ENCODE data around the gene FNBP1.
A peak's percentile ranks its signal among the peaks of the same experiment; 100 is the strongest.

Gene FNBP1

GRCh38 chr9:129889122-129889940 lies 153.7 kb downstream of the FNBP1 start:
- DNase-seq (ENCODE audit: low read depth) = peak; percentile 63
- TF ChIP-seq MAX (IDR thresholded peaks at IDR 0.05; ENCODE audit: low read depth, low read length) (peak; percentile 56), POLR2A (IDR thresholded peaks at IDR 0.05; ENCODE audit: extremely low read depth, insufficient read length) (no peak)
- TF ChIP-seq, protein P1, sequence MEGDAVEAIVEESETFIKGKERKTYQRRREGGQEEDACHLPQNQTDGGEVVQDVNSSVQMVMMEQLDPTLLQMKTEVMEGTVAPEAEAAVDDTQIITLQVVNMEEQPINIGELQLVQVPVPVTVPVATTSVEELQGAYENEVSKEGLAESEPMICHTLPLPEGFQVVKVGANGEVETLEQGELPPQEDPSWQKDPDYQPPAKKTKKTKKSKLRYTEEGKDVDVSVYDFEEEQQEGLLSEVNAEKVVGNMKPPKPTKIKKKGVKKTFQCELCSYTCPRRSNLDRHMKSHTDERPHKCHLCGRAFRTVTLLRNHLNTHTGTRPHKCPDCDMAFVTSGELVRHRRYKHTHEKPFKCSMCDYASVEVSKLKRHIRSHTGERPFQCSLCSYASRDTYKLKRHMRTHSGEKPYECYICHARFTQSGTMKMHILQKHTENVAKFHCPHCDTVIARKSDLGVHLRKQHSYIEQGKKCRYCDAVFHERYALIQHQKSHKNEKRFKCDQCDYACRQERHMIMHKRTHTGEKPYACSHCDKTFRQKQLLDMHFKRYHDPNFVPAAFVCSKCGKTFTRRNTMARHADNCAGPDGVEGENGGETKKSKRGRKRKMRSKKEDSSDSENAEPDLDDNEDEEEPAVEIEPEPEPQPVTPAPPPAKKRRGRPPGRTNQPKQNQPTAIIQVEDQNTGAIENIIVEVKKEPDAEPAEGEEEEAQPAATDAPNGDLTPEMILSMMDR (IDR thresholded peaks at IDR 0.05; ENCODE audit: low read depth, low read length) = no peak
- no peak overlapping the region for H3K4me3 ChIP-seq (ENCODE audit: low read depth, low read length)

DNA sequence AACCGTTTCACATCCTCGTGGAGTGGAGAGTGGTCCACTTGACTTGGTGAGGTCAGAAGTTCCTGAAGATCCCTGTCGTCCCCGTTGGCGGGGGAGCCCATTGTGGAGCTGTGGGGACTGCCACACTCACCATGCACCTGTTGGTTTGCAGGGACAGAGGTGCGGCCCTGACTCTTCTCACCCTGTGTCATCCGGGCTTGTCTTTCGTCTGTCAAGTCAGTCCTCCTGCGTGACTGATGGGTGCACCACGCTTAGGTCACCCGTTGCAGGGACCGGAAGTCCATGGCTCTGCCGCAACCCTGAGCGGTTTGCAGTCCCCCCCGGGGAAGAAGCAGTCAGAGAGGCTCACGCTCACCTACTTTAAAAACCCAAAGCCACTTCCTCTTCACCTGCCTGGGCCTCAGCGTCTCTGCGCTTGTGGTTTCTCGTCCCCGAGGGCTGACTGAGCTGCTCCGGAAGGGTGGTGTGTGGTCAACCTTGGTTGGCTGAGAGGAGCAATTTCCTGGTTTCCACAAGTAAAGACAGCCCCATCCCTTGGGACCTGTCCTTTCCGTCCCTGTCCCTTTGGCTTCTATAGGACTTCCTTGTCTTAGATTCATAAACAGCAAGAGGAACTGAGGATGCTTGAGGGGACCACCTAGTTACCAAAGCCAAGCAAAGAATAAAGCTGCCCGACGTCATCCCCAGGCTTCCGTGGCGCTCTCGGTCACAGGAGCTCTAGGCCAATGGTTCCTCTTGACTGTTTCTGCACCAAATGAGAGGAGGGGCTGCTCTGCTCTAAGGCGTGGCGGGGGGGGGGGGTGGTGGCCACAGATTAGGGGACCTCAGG lies 154.5 kb downstream of the FNBP1 start:
- TF ChIP-seq MAX (IDR thresholded peaks at IDR 0.05; ENCODE audit: low read depth, low read length) = peak; percentile 61; the same call in 1 of the 2 replicates
- no peak; the same call in 1 of the 2 replicates for TF ChIP-seq MYC (IDR thresholded peaks at IDR 0.05; ENCODE audit: low read depth, low read length)
- TF ChIP-seq, protein P1 (IDR thresholded peaks at IDR 0.05; ENCODE audit: low read depth, low read length) = no peak
- TF ChIP-seq POLR2A (IDR thresholded peaks at IDR 0.05; ENCODE audit: extremely low read depth, insufficient read length) = peak; percentile 47
- H3K4me3 ChIP-seq (ENCODE audit: low read depth, low read length) = peak overlapping the region; percentile 81
- DNase-seq (ENCODE audit: low read depth) = peak; percentile 100

GRCh38 chr9:129887334-129888292 lies 155.4 kb downstream of the FNBP1 start:
- DNase-seq (ENCODE audit: low read depth) = peak; percentile 69
- TF ChIP-seq, protein P1 (IDR thresholded peaks at IDR 0.05; ENCODE audit: low read depth, low read length) = peak; percentile 17
- peak; percentile 17 for TF ChIP-seq MYC (IDR thresholded peaks at IDR 0.05; ENCODE audit: low read depth, low read length)
- TF ChIP-seq POLR2A (IDR thresholded peaks at IDR 0.05; ENCODE audit: extremely low read depth, insufficient read length) = no peak
- TF ChIP-seq MAX (IDR thresholded peaks at IDR 0.05; ENCODE audit: low read depth, low read length) = peak; percentile 26; the same call in 1 of the 2 replicates
- peak overlapping the region; percentile 81 for H3K4me3 ChIP-seq (ENCODE audit: low read depth, low read length)

GRCh38 chr9:129886226-129887174 lies 156.5 kb downstream of the FNBP1 start:
- peak overlapping the region; percentile 81 for H3K4me3 ChIP-seq (ENCODE audit: low read depth, low read length)
- TF ChIP-seq POLR2A (IDR thresholded peaks at IDR 0.05; ENCODE audit: extremely low read depth, insufficient read length) (peak; percentile 22), MYC (IDR thresholded peaks at IDR 0.05; ENCODE audit: low read depth, low read length) (no peak; the same call in 1 of the 2 replicates), MAX (IDR thresholded peaks at IDR 0.05; ENCODE audit: low read depth, low read length) (peak; percentile 12; the same call in 1 of the 2 replicates)
- TF ChIP-seq, protein P1 (IDR thresholded peaks at IDR 0.05; ENCODE audit: low read depth, low read length) = no peak
- peak; percentile 83 for DNase-seq (ENCODE audit: low read depth)
